Renal pelvis (tissue), 4 donors: ENCODE results near the gene U2AF1L4. TPM values are rescaled to one million over a fixed set of nuclear protein-coding genes. Genes with fewer than 3 reads are reported as not detected.

ENCODE experiments used
- DNase-seq: peaks from one replicate; pipeline ENCODE4 v3.0.0-alpha.2; 2013
- polyA plus RNA-seq, 3 donors: library from polyadenylated mRNA; unstranded; fragments of 120-200 nt; gene quantifications; one replicate each; pipeline ENCODE4 v1.2.1, GENCODE V29; 2013; ENCODE audit not compliant: insufficient read length in 3 of 3

The U2AF1L4 gene
- polyA plus RNA-seq, 3 donors: 18.0 to 21.7 (median 19.3) TPM

GRCh38 chr19:35760711-35761349 lies 15.6 kb upstream of the U2AF1L4 start:
- DNase-seq: no peak

- DNase-seq: no peak
These were observed 14.5 kb upstream of the U2AF1L4 start for GRCh38 chr19:35759697-35760096.

GRCh38 chr19:35757749-35758608 lies 12.8 kb upstream of the U2AF1L4 start, which contains the start of gene PROSER3:
Gene PROSER3, plus strand, starts transcription at chr19:35758176. Its CDS starts 40 bp downstream, at chr19:35758216.
- peak; percentile 99 for DNase-seq

GRCh38 chr19:35757231-35757748 lies 12.1 kb upstream of the U2AF1L4 start:
- DNase-seq: no peak

- no peak for DNase-seq
These were observed 11.4 kb upstream of the U2AF1L4 start, which contains the start of gene HSPB6 for GRCh38 chr19:35756377-35757230. Gene HSPB6, minus strand, starts transcription at chr19:35757029. Its CDS starts 21 bp downstream, at chr19:35757008.

- no peak for DNase-seq
These were observed 10.5 kb upstream of the U2AF1L4 start for GRCh38 chr19:35755550-35756376.

GRCh38 chr19:35755131-35755549 lies 9.9 kb upstream of the U2AF1L4 start:
- no peak for DNase-seq

GRCh38 chr19:35754370-35755130 lies 9.3 kb upstream of the U2AF1L4 start:
- DNase-seq: no peak

GRCh38 chr19:35753634-35754369 lies 8.6 kb upstream of the U2AF1L4 start:
- no peak for DNase-seq

- no peak for DNase-seq
These were observed 7.6 kb upstream of the U2AF1L4 start for GRCh38 chr19:35752746-35753350.

GRCh38 chr19:35751839-35752745 lies 6.9 kb upstream of the U2AF1L4 start:
- no peak for DNase-seq

- no peak for DNase-seq
These were observed 4.9 kb upstream of the U2AF1L4 start for GRCh38 chr19:35750167-35750566.

- DNase-seq: peak; percentile 99
These were observed 3.1 kb upstream of the U2AF1L4 start, which contains the start of gene LIN37 for GRCh38 chr19:35748106-35749020. Gene LIN37, plus strand, starts transcription at chr19:35748576. Its CDS starts 149 bp downstream, at chr19:35748725.

GRCh38 chr19:35746531-35746930 lies 1.3 kb upstream of the U2AF1L4 start:
- no peak for DNase-seq

- no peak for DNase-seq
These were observed 857 bp upstream of the U2AF1L4 start for GRCh38 chr19:35746087-35746462.
